NCI-H526 treated with DMSO at 0.1 percent for 48 hours (cell line): Measurements from ENCODE around the gene DTL.
A peak's percentile ranks its signal among the peaks of the same experiment; 100 is the strongest.
"Not testable (repeated sequence)": the region's sequence is repeated elsewhere in the genome, so short reads cannot be mapped to it uniquely, and the experiment has no call there.

Experiments used
- DNase-seq: peaks from one replicate; lab custom pipeline; 2025; lab: John Stamatoyannopoulos, UW

The DTL gene, protein sequence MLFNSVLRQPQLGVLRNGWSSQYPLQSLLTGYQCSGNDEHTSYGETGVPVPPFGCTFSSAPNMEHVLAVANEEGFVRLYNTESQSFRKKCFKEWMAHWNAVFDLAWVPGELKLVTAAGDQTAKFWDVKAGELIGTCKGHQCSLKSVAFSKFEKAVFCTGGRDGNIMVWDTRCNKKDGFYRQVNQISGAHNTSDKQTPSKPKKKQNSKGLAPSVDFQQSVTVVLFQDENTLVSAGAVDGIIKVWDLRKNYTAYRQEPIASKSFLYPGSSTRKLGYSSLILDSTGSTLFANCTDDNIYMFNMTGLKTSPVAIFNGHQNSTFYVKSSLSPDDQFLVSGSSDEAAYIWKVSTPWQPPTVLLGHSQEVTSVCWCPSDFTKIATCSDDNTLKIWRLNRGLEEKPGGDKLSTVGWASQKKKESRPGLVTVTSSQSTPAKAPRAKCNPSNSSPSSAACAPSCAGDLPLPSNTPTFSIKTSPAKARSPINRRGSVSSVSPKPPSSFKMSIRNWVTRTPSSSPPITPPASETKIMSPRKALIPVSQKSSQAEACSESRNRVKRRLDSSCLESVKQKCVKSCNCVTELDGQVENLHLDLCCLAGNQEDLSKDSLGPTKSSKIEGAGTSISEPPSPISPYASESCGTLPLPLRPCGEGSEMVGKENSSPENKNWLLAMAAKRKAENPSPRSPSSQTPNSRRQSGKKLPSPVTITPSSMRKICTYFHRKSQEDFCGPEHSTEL

GRCh38 chr1:212035123-212035834, at the start of gene DTL, which contains the start of gene INTS7:
Gene DTL, plus strand, starts transcription at chr1:212035748. Its CDS starts 143 bp downstream, at chr1:212035891.
Gene INTS7, minus strand, starts transcription at chr1:212035557. Its CDS starts 120 bp downstream, at chr1:212035437.
- DNase-seq, result peak; percentile 92

DNA sequence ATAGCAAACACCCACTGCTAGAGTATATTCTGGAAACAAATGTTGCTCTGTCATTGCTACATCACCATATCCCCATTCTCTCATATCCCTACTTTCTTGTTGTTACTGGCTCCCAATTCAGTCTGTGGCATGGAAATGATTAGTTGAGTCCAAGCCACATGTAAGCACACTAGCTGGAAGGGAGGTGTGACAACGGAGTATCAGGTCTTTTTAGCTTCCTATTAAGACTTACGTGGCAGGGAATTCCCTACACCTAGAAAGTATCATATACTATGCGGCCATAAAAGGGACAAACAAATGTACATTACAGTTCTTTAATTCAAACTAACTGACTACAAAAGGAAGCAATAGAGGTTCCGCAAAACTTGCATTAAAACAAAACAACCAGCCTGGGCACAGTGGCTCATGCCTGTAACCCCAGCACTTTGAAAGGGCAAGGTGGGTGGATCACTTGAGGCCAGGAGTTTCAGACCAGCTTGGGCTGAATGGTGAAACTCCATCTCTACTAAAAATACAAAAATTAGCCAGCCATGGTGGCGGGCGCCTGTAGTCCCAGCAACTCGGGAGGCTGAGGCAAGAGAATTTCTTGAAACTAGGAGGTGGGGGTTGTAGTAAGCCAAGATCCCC, 48.8 kb upstream of the DTL start:
- DNase-seq, result no peak

GRCh38 chr1:211991695-211992094, 43.9 kb upstream of the DTL start:
- no peak for DNase-seq

- DNase-seq, result not testable (repeated sequence)
These were observed 38.1 kb upstream of the DTL start for GRCh38 chr1:211997426-211997825.

GRCh38 chr1:212002536-212002935, 33.0 kb upstream of the DTL start:
- DNase-seq, result no peak

DNA sequence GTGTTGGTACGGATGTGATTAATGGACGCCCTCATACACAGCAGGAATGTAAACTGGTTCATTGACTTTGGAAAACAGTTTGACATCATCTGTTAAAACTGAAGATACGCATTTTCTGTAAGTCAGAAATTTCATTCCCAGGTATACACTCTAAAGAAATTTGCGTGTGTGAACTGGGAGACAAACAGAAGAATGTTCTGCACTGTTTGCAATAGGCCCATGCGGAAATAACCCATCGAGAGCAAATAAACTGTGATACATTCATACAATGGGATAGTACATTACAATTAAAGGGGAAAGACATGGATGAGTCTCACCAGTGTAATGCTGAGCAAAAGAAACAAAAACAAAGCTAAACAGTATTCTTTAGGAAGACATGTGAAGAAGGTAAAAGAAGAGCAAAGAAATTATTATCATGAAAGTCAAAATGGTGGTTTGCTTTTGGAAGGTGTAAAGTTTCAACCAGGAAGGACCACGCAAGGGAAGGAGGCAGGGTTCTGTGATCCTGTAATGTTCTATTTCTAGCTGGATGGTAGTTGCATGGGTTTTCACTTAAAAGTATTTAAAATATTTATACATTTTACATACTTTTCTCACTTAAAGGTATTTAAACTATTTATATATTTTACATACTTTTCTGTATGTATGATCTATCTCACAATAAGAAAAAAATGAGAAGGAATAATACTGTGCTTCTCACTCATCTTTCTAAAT, 30.5 kb upstream of the DTL start:
- DNase-seq, result no peak

- no peak for DNase-seq
These were observed 28.4 kb upstream of the DTL start for GRCh38 chr1:212007178-212007577.

DNA sequence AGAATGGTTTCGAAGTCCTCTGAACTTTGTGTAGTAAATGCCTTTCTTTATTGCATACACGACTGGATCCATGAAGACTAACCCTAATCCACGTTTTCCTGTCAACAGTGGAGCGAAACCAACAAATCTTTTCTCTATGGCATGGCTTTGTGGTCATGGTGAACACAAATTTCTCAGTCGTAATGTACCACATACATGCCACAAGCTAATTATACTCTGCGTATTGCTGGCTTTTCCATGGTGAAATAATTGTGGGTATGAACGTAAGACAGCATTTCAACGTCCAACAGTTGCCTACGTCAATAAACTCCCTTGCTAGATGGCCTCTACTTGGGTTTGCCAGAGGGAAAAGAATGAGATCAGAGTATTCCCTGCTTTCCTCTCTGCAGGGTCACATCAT, 27.7 kb upstream of the DTL start:
- DNase-seq, result no peak

DNA sequence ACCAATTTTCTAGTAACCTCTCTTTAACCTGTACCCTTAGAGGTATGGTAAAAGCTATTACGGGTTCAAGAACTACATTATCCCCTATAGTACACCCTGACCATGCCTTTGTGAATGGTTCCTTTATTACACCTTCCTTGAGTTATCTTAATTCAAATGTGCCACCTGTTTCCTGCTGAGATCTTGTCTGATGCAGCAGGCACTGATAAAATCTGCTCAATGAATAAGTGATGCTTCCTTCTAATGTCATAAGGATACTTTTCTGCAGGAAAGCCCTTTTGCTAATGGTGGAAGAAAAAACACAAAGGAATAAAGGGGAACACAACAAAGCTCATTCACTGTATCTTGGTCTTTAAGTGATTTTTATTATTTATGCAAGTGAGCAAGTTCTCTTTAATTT, 26.0 kb upstream of the DTL start:
- DNase-seq, result no peak

- no peak for DNase-seq
These were observed 25.5 kb upstream of the DTL start for GRCh38 chr1:212010004-212010403.

DNA sequence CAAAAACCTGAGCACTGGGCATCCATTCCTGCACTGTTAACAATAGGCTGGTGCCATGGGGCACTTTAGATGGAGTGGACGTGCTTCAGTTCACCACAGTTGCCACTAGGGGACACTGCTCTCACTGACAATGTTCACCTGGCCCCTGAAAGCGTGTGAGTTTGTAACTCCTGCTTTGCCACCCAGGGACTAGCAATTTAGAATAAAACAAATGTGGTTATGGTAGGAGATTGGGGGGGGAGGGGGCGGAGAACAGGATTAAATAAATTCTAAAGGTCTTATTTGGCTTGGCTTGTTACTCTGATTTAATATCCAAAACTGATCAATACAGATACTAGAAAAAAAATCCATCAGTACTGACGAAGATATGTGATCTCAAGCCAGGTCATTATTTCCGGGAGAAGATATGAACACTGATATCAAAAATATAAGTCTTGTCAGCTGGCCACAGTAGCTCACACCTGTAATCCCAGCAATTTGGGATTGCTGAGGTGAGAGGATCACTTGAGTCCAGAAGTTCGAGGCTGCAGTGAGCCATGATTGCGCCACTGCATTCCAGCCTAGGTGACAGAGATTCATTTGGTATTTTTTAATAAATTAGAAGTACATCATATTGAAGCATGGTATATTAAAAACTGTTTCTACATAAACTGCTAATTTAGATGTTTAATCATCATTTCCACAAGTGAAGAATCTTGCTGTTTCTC, 23.4 kb upstream of the DTL start:
- DNase-seq, result peak; percentile 9

DNA sequence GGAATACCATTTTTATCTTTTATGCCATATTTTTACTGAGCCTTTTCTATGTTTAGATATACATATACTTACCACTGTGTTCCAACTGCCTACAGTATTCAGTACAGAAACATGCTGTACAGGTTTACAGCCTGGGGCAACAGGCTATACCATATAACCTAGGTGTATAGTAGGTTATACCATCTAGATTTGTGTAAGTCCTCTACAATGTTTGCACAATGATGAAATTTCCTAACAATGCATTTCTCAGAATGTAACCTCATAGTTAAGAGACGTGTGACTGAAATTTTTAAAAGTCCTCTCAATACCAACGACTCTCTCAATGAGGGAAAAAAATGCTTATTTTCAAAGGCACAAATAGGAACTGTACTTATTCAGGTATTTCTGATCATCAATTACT, 21.9 kb upstream of the DTL start:
- DNase-seq, result no peak

- no peak for DNase-seq
These were observed 14.6 kb upstream of the DTL start for GRCh38 chr1:212020975-212021374.

DNA sequence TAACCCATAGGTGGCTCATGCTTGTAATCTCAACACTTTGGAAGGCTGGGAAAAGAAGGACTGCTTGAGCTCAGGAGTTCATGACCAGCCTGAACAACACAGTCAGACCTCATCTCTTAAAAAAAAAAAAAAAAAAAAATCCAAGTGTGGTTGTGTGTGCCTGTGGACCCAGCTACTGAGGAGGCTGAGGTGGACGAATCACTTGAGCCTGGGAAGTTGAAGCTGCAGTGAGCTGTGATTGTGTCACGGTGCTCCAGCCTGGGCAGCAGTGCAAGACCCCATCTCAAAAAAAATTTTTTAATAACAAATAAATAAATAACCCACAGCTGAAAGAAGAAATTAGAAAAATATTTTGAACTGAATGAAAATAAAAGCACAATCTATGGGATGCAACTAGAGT, 14.0 kb upstream of the DTL start:
- no peak for DNase-seq

- not testable (repeated sequence) for DNase-seq
These were observed 12.6 kb upstream of the DTL start for GRCh38 chr1:212022908-212023307.

DNA sequence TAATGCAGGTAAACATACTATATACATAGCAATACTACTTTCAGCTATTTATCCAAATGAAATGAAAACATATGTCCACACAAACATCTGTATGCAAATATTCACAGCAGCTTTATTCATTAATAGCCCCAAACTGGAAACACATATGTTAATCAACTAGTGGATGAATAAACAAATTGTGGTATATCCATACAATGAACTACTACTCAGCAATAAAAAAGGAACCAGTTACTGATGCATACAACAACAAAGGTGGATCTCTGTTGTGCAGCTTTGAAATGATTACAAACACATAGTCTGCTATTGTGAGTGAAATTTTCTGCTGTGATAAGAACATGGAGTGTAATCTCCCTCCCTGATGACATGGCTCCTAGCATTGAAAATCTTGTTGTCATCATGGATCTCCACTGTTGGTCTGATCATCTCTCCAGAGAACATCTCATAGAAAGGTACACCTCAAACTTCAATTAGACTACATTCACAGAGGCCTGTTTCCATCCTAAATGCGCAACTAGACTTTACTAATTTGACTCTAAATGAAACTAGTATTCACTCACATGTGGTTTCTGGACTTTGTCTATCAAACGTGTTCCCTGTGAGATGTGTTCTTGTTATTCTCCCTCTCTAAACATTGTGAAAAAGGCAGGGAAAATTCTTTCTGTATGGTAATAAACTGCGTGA, 10.9 kb upstream of the DTL start:
- DNase-seq, result no peak

- not testable (repeated sequence) for DNase-seq
These were observed 7.8 kb upstream of the DTL start for GRCh38 chr1:212027727-212028126.

- no peak for DNase-seq
These were observed 4.5 kb upstream of the DTL start for GRCh38 chr1:212030936-212031528.

GRCh38 chr1:212034516-212035122, 929 bp upstream of the DTL start:
- DNase-seq, result no peak
